Central memory CD4-positive, alpha-beta T cell (primary cell): ENCODE measurements around the gene RRBP1.

Experiments used
- DNase-seq: peaks from one replicate; pipeline ENCODE4 v3.0.0; 2022

RRBP1 gene

GRCh38 chr20:17647391-17648314 is 34.4 kb downstream of the RRBP1 start:
- no peak for DNase-seq

GRCh38 chr20:17646961-17647301 is 35.1 kb downstream of the RRBP1 start:
- no peak for DNase-seq

GRCh38 chr20:17646209-17646960 is 35.7 kb downstream of the RRBP1 start:
- DNase-seq, result no peak

GRCh38 chr20:17645546-17646208 is 36.4 kb downstream of the RRBP1 start:
- DNase-seq, result no peak

GRCh38 chr20:17645010-17645409 is 37.0 kb downstream of the RRBP1 start:
- DNase-seq, result no peak

GRCh38 chr20:17644451-17644850 is 37.6 kb downstream of the RRBP1 start:
- DNase-seq, result no peak

- DNase-seq, result no peak
Measured at GRCh38 chr20:17643531-17644188, 38.4 kb downstream of the RRBP1 start.

- DNase-seq, result no peak
Measured at GRCh38 chr20:17642404-17643269, 39.4 kb downstream of the RRBP1 start.

GRCh38 chr20:17641993-17642392 is 40.0 kb downstream of the RRBP1 start:
- DNase-seq, result no peak

- no peak for DNase-seq
Measured at GRCh38 chr20:17641520-17641964, 40.5 kb downstream of the RRBP1 start.

GRCh38 chr20:17640875-17641378 is 41.1 kb downstream of the RRBP1 start:
- no peak for DNase-seq

- no peak for DNase-seq
Measured at GRCh38 chr20:17640146-17640874, 41.7 kb downstream of the RRBP1 start.

GRCh38 chr20:17638835-17639407 is 43.1 kb downstream of the RRBP1 start:
- no peak for DNase-seq

- no peak for DNase-seq
Measured at GRCh38 chr20:17637985-17638640, 43.9 kb downstream of the RRBP1 start.

- DNase-seq, result no peak
Measured at GRCh38 chr20:17637413-17637780, 44.6 kb downstream of the RRBP1 start.

- no peak for DNase-seq
Measured at GRCh38 chr20:17636523-17637412, 45.3 kb downstream of the RRBP1 start.

- no peak for DNase-seq
Measured at GRCh38 chr20:17635332-17636244, 46.5 kb downstream of the RRBP1 start.
